ENCODE results near the gene KIAA1586. TPM values are rescaled to one million over a fixed set of nuclear protein-coding genes. Genes with fewer than 3 reads are reported as not detected.
A peak's percentile ranks its signal among the peaks of the same experiment; 100 is the strongest.

KIAA1586 gene
- total RNA-seq, 2 donors from 2014 or later, result 18.7 to 21.5 TPM

DNA sequence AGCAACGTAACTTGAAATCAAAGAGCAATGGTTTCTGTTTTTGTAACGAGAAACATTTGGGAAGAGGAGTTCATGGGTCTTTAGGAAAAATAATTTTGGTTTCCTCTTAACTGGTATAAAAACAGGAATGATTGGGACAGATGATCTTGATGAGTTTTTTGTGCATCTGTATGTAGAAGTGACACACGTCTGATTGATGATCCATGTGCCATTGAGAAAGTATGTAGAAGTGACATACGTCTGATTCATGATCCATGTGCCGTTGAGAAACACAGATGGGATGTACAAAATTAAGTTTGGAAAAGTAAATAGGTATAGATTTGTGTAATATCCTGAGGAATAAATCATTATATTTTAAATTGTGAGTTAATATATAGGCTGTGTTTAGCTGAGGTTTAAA is 2.1 kb downstream of the KIAA1586 start:
- TF ChIP-seq, protein P1, sequence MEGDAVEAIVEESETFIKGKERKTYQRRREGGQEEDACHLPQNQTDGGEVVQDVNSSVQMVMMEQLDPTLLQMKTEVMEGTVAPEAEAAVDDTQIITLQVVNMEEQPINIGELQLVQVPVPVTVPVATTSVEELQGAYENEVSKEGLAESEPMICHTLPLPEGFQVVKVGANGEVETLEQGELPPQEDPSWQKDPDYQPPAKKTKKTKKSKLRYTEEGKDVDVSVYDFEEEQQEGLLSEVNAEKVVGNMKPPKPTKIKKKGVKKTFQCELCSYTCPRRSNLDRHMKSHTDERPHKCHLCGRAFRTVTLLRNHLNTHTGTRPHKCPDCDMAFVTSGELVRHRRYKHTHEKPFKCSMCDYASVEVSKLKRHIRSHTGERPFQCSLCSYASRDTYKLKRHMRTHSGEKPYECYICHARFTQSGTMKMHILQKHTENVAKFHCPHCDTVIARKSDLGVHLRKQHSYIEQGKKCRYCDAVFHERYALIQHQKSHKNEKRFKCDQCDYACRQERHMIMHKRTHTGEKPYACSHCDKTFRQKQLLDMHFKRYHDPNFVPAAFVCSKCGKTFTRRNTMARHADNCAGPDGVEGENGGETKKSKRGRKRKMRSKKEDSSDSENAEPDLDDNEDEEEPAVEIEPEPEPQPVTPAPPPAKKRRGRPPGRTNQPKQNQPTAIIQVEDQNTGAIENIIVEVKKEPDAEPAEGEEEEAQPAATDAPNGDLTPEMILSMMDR (conservative IDR thresholded peaks at IDR 0.05), result no peak
- Mint-ChIP-seq H3K9me3 (no peaks in the 10 kb centered on the region), H3K27ac (no peak overlapping the region), H3K4me1 (peaks cover 13% of the 10 kb centered on the region), H3K4me3 (no peak overlapping the region), H3K36me3 (ENCODE audit: low read depth) (peaks cover 34% of the 10 kb centered on the region), H3K27me3 (ENCODE audit: insufficient read depth) (peaks cover 22% of the 10 kb centered on the region)
- peaks cover 51% of the 10 kb centered on the region for H3K36me3 ChIP-seq (ENCODE audit: control insufficient read depth, insufficient read depth, low read length)
- WGBS, 2 experiments (ENCODE audit: insufficient coverage in 1 of 2, insufficient read length in 1 of 2), result 91 to 94% methylated on average over 5 of the region's 5 CpGs
- no peaks in the 10 kb centered on the region for H3K4me1 ChIP-seq (ENCODE audit: control insufficient read depth, insufficient read depth, low read length)
- no peaks in the 10 kb centered on the region for H3K9me3 ChIP-seq (ENCODE audit: control insufficient read depth, low read length)
- peaks cover 8% of the 10 kb centered on the region for H3K27me3 ChIP-seq (ENCODE audit: control insufficient read depth, insufficient read depth, low read length, poor library complexity, severe bottlenecking)
- no peak for DNase-seq
- no peak overlapping the region for H3K27ac ChIP-seq (ENCODE audit: low read depth, low read length)
- peak overlapping the region; percentile 54 for H3K4me3 ChIP-seq (ENCODE audit: low read length)
- H3K9ac ChIP-seq (ENCODE audit: extremely low read depth, low read length, poor library complexity, severe bottlenecking), result no peak overlapping the region

DNA sequence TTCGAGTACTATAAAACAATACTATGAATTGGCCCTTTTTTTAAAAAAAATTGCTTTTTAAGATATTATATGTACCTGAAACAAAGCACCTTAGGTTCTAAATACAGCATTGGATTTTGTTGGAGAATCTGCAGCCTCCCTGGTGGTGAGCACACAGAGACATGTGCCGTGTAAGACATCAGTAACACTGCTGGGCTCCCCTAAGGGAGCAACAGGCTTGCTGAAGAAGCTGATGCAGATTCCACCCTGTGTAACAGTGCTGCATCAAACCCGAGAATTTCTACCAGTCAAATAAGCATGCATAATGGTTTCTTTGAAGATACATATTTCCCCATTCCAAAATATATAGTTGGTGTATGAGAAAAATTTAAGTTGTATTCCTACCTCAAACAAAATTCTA is 17.4 kb downstream of the KIAA1586 start:
- Mint-ChIP-seq H3K27ac (no peak overlapping the region), H3K4me1 (peaks cover 5% of the 10 kb centered on the region), H3K27me3 (ENCODE audit: insufficient read depth) (no peaks in the 10 kb centered on the region), H3K4me3 (no peak overlapping the region), H3K9me3 (no peaks in the 10 kb centered on the region), H3K36me3 (ENCODE audit: low read depth) (peaks cover 32% of the 10 kb centered on the region)
- Histone ChIP-seq H3K27ac (ENCODE audit: low read depth, low read length) (no peak overlapping the region), H3K9ac (ENCODE audit: extremely low read depth, low read length, poor library complexity, severe bottlenecking) (no peak overlapping the region), H3K4me1 (ENCODE audit: control insufficient read depth, insufficient read depth, low read length) (no peaks in the 10 kb centered on the region), H3K36me3 (ENCODE audit: control insufficient read depth, insufficient read depth, low read length) (peaks cover 17% of the 10 kb centered on the region), H3K4me3 (ENCODE audit: low read length) (no peak overlapping the region), H3K27me3 (ENCODE audit: control insufficient read depth, insufficient read depth, low read length, poor library complexity, severe bottlenecking) (no peaks in the 10 kb centered on the region), H3K9me3 (ENCODE audit: control insufficient read depth, low read length) (no peaks in the 10 kb centered on the region)
- 66 to 100% methylated on average over 1 to 2 of the region's 3 CpGs for WGBS, 2 experiments (ENCODE audit: insufficient coverage in 1 of 2, insufficient read length in 1 of 2)
- TF ChIP-seq, protein P1 (conservative IDR thresholded peaks at IDR 0.05), result no peak
- no peak for DNase-seq

DNA sequence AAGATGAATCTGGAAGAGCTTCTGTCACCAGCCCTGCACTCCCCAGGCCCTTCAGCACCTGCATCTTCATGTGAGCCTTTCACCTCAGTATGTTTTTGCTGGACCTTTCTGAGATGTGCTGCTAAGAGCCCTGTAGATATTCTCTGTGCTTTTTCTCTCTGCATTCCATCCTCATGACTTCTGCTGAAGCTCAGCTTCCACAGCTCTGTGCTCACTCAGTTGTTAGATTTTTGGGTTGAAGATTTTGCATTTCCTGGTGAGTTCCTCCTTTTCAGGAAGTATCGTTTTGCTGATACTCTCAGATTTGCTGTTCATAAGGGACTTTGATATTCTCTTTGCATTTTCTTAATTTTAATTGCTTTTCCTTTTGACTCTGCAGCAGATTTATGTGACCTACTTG is 18.3 kb downstream of the KIAA1586 start:
- H3K4me1 ChIP-seq (ENCODE audit: control insufficient read depth, insufficient read depth, low read length), result no peaks in the 10 kb centered on the region
- Mint-ChIP-seq H3K27me3 (ENCODE audit: insufficient read depth) (no peaks in the 10 kb centered on the region), H3K4me1 (peaks cover 8% of the 10 kb centered on the region), H3K36me3 (ENCODE audit: low read depth) (peaks cover 30% of the 10 kb centered on the region), H3K9me3 (peaks cover 8% of the 10 kb centered on the region), H3K4me3 (no peak overlapping the region), H3K27ac (no peak overlapping the region)
- TF ChIP-seq, protein P1 (conservative IDR thresholded peaks at IDR 0.05), result no peak
- H3K27me3 ChIP-seq (ENCODE audit: control insufficient read depth, insufficient read depth, low read length, poor library complexity, severe bottlenecking), result no peaks in the 10 kb centered on the region
- H3K4me3 ChIP-seq (ENCODE audit: low read length), result no peak overlapping the region
- H3K9ac ChIP-seq (ENCODE audit: extremely low read depth, low read length, poor library complexity, severe bottlenecking), result no peak overlapping the region
- peaks cover 16% of the 10 kb centered on the region for H3K36me3 ChIP-seq (ENCODE audit: control insufficient read depth, insufficient read depth, low read length)
- no peaks in the 10 kb centered on the region for H3K9me3 ChIP-seq (ENCODE audit: control insufficient read depth, low read length)
- WGBS, 2 experiments (ENCODE audit: insufficient coverage in 1 of 2, insufficient read length in 1 of 2), result 93% methylated on average over 1 of the region's 1 CpG; no CpG with 5 or more reads in 1 of the 2 experiments
- no peak for DNase-seq
- H3K27ac ChIP-seq (ENCODE audit: low read depth, low read length), result no peak overlapping the region

Data from endodermal cell (in vitro differentiated cells).